GM18526 (cell line): ENCODE data around the gene SFXN5.

Source experiments
- POLR2A ChIP-seq: IDR thresholded peaks from 3 replicates; pipeline ENCODE4 v1.6.1; 2011; ENCODE audit not compliant: insufficient read length; ENCODE audit errors: extremely low read depth

SFXN5 gene

GRCh38 chr2:73000808-73001570, 70.5 kb downstream of the SFXN5 start:
- no peak for TF ChIP-seq POLR2A

- no peak for TF ChIP-seq POLR2A
Measured at GRCh38 chr2:72999729-73000725, 71.5 kb downstream of the SFXN5 start.

- TF ChIP-seq POLR2A: no peak
Measured at GRCh38 chr2:72998724-72999123, 72.8 kb downstream of the SFXN5 start.

- TF ChIP-seq POLR2A: no peak
Measured at GRCh38 chr2:72998234-72998651, 73.3 kb downstream of the SFXN5 start.

- no peak for TF ChIP-seq POLR2A
Measured at GRCh38 chr2:72996117-72996502, 75.4 kb downstream of the SFXN5 start.

GRCh38 chr2:72995430-72996116, 75.9 kb downstream of the SFXN5 start:
- TF ChIP-seq POLR2A: no peak

- TF ChIP-seq POLR2A: no peak
Measured at GRCh38 chr2:72994991-72995380, 76.5 kb downstream of the SFXN5 start.

GRCh38 chr2:72994282-72994990, 77.1 kb downstream of the SFXN5 start:
- no peak for TF ChIP-seq POLR2A

- no peak for TF ChIP-seq POLR2A
Measured at GRCh38 chr2:72993933-72994280, 77.6 kb downstream of the SFXN5 start.

GRCh38 chr2:72993147-72993932, 78.2 kb downstream of the SFXN5 start:
- no peak for TF ChIP-seq POLR2A

- TF ChIP-seq POLR2A: no peak
Measured at GRCh38 chr2:72992734-72993102, 78.8 kb downstream of the SFXN5 start.

GRCh38 chr2:72991980-72992733, 79.4 kb downstream of the SFXN5 start:
- TF ChIP-seq POLR2A: no peak

- no peak for TF ChIP-seq POLR2A
Measured at GRCh38 chr2:72991439-72991725, 80.1 kb downstream of the SFXN5 start.

- no peak for TF ChIP-seq POLR2A
Measured at GRCh38 chr2:72990695-72991438, 80.6 kb downstream of the SFXN5 start.
